Bronchial epithelial cell (primary cell): Measurements from ENCODE around the gene NCSTN. TPM values are rescaled to one million over a fixed set of nuclear protein-coding genes. Genes with fewer than 3 reads are reported as not detected.

Experiments
- DNase-seq: peaks from one replicate; pipeline ENCODE4 v3.0.0-alpha.2; 2010; ENCODE audit warnings: low read depth
- FAIRE-seq: peaks from 2 replicates; lab custom pipeline; 2011; peaks lifted over from hg19 to GRCh38; lab: Jason Lieb, UNC
- H3K27me3 ChIP-seq: 2 replicates; pipeline ENCODE4 v1.5.1; 2011; ENCODE audit warnings: low read length; ENCODE audit not compliant: control insufficient read depth, insufficient read depth
- H3K36me3 ChIP-seq: 2 replicates; pipeline ENCODE4 v1.5.1; 2011; ENCODE audit warnings: low read length; ENCODE audit not compliant: control insufficient read depth, insufficient read depth
- H3K4me3 ChIP-seq: 2 replicates; pipeline ENCODE4 v1.5.1; 2011; ENCODE audit warnings: mild to moderate bottlenecking, low read depth, low read length, control low read depth
- CTCF ChIP-seq: IDR thresholded peaks from 2 replicates; pipeline ENCODE4 v1.5.1; 2011; ENCODE audit warnings: mild to moderate bottlenecking, moderate library complexity, low read length, control low read depth, inconsistent platforms; ENCODE audit not compliant: insufficient read depth, severe bottlenecking
- total RNA-seq: library from RNA; depleted of rRNA; stranded (reverse); fragments of >200 nt; gene quantifications from 2 replicates; pipeline ENCODE4 v1.2.1, GENCODE V29; 2014

The NCSTN gene
- total RNA-seq, 1 donor from 2014 or later: 27.9 TPM

GRCh38 chr1:160371756-160372155, 28.6 kb downstream of the NCSTN start:
- no peak for FAIRE-seq
- TF ChIP-seq CTCF: no peak
- Histone ChIP-seq H3K36me3 (no peaks in the 10 kb centered on the region), H3K4me3 (no peak overlapping the region), H3K27me3 (peaks cover 3% of the 10 kb centered on the region)
- no peak for DNase-seq

- Histone ChIP-seq H3K27me3 (peaks cover 3% of the 10 kb centered on the region), H3K4me3 (no peak overlapping the region), H3K36me3 (no peaks in the 10 kb centered on the region)
- DNase-seq: no peak
- FAIRE-seq: no peak
- TF ChIP-seq CTCF: no peak
Observed at GRCh38 chr1:160373696-160374095, 30.5 kb downstream of the NCSTN start.

GRCh38 chr1:160374306-160375110, 31.3 kb downstream of the NCSTN start:
- Histone ChIP-seq H3K27me3 (peaks cover 3% of the 10 kb centered on the region), H3K36me3 (no peaks in the 10 kb centered on the region), H3K4me3 (no peak overlapping the region)
- DNase-seq (peak; percentile 44), FAIRE-seq (peak; percentile 79)
- TF ChIP-seq CTCF: no peak

GRCh38 chr1:160375788-160376524, 32.8 kb downstream of the NCSTN start:
- Histone ChIP-seq H3K4me3 (no peak overlapping the region), H3K36me3 (no peaks in the 10 kb centered on the region), H3K27me3 (peaks cover 3% of the 10 kb centered on the region)
- no peak for TF ChIP-seq CTCF
- DNase-seq (no peak), FAIRE-seq (peak; percentile 82)

GRCh38 chr1:160376525-160377131, 33.4 kb downstream of the NCSTN start:
- peak; percentile 91 for TF ChIP-seq CTCF
- FAIRE-seq (no peak), DNase-seq (peak; percentile 64)
- no peak overlapping the region for H3K4me3 ChIP-seq
- peaks cover 3% of the 10 kb centered on the region for H3K27me3 ChIP-seq
- no peaks in the 10 kb centered on the region for H3K36me3 ChIP-seq
